ENCODE results near the gene RAVER2. TPM values are rescaled to one million over a fixed set of nuclear protein-coding genes. Genes with fewer than 3 reads are reported as not detected.

RAVER2 gene
- total and polyA plus RNA-seq, 2 donors (not counting 1 experiment from before 2014, with no cell fraction given): 0.82 to 1.4 TPM

DNA sequence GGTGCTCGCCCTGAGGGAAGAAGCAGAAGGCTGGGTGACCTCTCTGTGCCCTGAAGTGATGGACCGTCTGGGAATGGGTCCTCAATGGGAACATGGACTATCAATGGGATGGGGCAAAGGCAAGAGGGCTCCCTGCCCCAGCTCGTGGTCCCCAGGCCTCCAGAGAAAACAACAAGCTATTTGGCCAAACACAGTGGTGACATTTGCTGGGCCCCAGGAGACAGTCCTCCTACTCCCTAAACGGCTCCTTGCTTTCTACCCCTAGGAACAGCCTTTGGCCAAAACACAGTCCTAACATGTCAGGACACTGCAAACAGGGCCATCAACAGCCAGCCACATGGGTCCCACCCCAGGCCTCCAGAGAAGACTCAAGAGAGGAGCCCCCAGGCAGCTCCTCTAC lies 102.8 kb downstream of the RAVER2 start:
- CTCF ChIA-PET: no interaction called here
- no peak for DNase-seq
- H3K9me3 Mint-ChIP-seq (ENCODE audit: insufficient read depth): no peaks in the 10 kb centered on the region
- no peaks in the 10 kb centered on the region for H3K27me3 Mint-ChIP-seq
- H3K27ac ChIP-seq (ENCODE audit: low read length in 2 of 2): no peak overlapping the region
- POLR2A ChIA-PET: no interaction called here
- H3K27me3 ChIP-seq (replicated peaks in 1 of 4; ENCODE audit: control extremely low read depth in 1 of 4, control insufficient read depth in 3 of 4, insufficient read depth in 4 of 4, low read length in 3 of 4): no peaks in the 10 kb centered on the region
- peaks cover 6% of the 10 kb centered on the region for H4K20me1 ChIP-seq (ENCODE audit: control insufficient read depth, insufficient read depth, low read length, poor library complexity, severe bottlenecking)
- peaks cover 8 to 87% of the 10 kb centered on the region in 2 experiments for H3K36me3 ChIP-seq (replicated peaks in 1 of 2; ENCODE audit: control extremely low read depth in 1 of 2, control insufficient read depth in 1 of 2, extremely low read depth in 1 of 2, insufficient read depth in 2 of 2, low read length in 1 of 2)
- TF ChIP-seq, protein P1, sequence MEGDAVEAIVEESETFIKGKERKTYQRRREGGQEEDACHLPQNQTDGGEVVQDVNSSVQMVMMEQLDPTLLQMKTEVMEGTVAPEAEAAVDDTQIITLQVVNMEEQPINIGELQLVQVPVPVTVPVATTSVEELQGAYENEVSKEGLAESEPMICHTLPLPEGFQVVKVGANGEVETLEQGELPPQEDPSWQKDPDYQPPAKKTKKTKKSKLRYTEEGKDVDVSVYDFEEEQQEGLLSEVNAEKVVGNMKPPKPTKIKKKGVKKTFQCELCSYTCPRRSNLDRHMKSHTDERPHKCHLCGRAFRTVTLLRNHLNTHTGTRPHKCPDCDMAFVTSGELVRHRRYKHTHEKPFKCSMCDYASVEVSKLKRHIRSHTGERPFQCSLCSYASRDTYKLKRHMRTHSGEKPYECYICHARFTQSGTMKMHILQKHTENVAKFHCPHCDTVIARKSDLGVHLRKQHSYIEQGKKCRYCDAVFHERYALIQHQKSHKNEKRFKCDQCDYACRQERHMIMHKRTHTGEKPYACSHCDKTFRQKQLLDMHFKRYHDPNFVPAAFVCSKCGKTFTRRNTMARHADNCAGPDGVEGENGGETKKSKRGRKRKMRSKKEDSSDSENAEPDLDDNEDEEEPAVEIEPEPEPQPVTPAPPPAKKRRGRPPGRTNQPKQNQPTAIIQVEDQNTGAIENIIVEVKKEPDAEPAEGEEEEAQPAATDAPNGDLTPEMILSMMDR (IDR thresholded peaks at IDR 0.05): no peak
- TF ChIP-seq EZH2 (IDR thresholded peaks at IDR 0.05; ENCODE audit: borderline replicate concordance, insufficient read depth, low read depth, low read length, poor library complexity, severe bottlenecking): no peak
- ATAC-seq (ENCODE audit: low read depth): no peak
- peaks cover 5% of the 10 kb centered on the region for H3K79me2 ChIP-seq (ENCODE audit: control insufficient read depth, insufficient read depth, low read length)
- no peak overlapping the region for H3K4me3 Mint-ChIP-seq
- intact Hi-C loops (cut with micrococcal nuclease): no loop called here
- H3K27ac Mint-ChIP-seq: no peak overlapping the region
- H3K9ac ChIP-seq (ENCODE audit: low read length): no peak overlapping the region
- H3K9me3 ChIP-seq (ENCODE audit: control extremely low read depth in 1 of 3, control insufficient read depth in 2 of 3, insufficient read depth in 1 of 3, low read length in 2 of 3): no peaks in the 10 kb centered on the region
- WGBS (ENCODE audit: insufficient coverage): 92% methylated on average over 4 of the region's 4 CpGs
- H3K4me1 ChIP-seq (ENCODE audit: control insufficient read depth in 2 of 2, insufficient read depth in 2 of 2, low read length in 2 of 2): peaks cover 2 to 4% of the 10 kb centered on the region in 2 donors
- H3K4me3 ChIP-seq (ENCODE audit: control extremely low read depth in 1 of 5, extremely low read depth in 1 of 5, insufficient read depth in 1 of 5, low read depth in 2 of 5, low read length in 4 of 5): no peak overlapping the region
- H3K4me2 ChIP-seq (replicated peaks; ENCODE audit: low read depth, low read length, poor library complexity, severe bottlenecking): no peak overlapping the region
- peaks cover 20% of the 10 kb centered on the region for H3K4me1 Mint-ChIP-seq
- H2AFZ ChIP-seq (ENCODE audit: insufficient read depth, low read depth, low read length, poor library complexity, severe bottlenecking): no peak overlapping the region

DNA sequence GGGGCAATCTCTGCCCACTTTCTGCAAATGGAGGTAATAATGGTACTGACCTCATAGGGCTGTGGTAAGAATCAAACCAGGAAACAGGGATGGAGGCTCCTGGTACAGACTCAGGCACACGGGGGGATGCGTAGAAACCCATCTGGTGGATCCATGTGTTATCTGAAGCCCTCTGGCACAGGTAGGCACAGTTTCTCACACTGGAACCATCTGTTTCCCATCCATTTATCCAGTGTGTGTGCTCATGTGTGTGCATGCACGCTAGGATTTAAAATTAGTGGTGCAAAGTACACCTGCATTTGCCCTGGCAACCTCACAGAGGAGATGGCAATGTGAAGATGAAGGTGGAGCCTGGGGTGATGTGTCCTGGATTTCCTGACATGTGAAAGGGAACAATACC lies 103.3 kb downstream of the RAVER2 start:
- ATAC-seq (ENCODE audit: low read depth) (no peak), DNase-seq (no peak)
- ChIA-PET CTCF (interaction anchor here (1.0 kb wide), 2 partner anchors 25 to 228 kb away, joined by 3 to 4 read pairs; no protein-coding TSS in a partner anchor), POLR2A (no interaction called here)
- H3K4me3 Mint-ChIP-seq: no peak overlapping the region
- H3K27me3 Mint-ChIP-seq: no peaks in the 10 kb centered on the region
- no peak overlapping the region for H3K9ac ChIP-seq (ENCODE audit: low read length)
- no CpG with 5 or more reads among the region's 3 CpGs for WGBS (ENCODE audit: insufficient coverage)
- H3K27me3 ChIP-seq (replicated peaks in 1 of 4; ENCODE audit: control extremely low read depth in 1 of 4, control insufficient read depth in 3 of 4, insufficient read depth in 4 of 4, low read length in 3 of 4): no peaks in the 10 kb centered on the region
- no peaks in the 10 kb centered on the region for H3K9me3 Mint-ChIP-seq (ENCODE audit: insufficient read depth)
- H3K4me3 ChIP-seq (ENCODE audit: control extremely low read depth in 1 of 5, extremely low read depth in 1 of 5, insufficient read depth in 1 of 5, low read depth in 2 of 5, low read length in 4 of 5): no peak overlapping the region
- H3K4me1 ChIP-seq (ENCODE audit: control insufficient read depth in 2 of 2, insufficient read depth in 2 of 2, low read length in 2 of 2): no peaks in the 10 kb centered on the region
- H3K4me1 Mint-ChIP-seq: peaks cover 15% of the 10 kb centered on the region
- intact Hi-C loops (cut with micrococcal nuclease): no loop called here
- no peak overlapping the region for H3K4me2 ChIP-seq (replicated peaks; ENCODE audit: low read depth, low read length, poor library complexity, severe bottlenecking)
- H4K20me1 ChIP-seq (ENCODE audit: control insufficient read depth, insufficient read depth, low read length, poor library complexity, severe bottlenecking): peaks cover 1% of the 10 kb centered on the region
- no peaks in the 10 kb centered on the region for H3K9me3 ChIP-seq (ENCODE audit: control extremely low read depth in 1 of 3, control insufficient read depth in 2 of 3, insufficient read depth in 1 of 3, low read length in 2 of 3)
- H3K79me2 ChIP-seq (ENCODE audit: control insufficient read depth, insufficient read depth, low read length): peaks cover 6% of the 10 kb centered on the region
- H3K27ac Mint-ChIP-seq: no peak overlapping the region
- H3K36me3 ChIP-seq (replicated peaks in 1 of 2; ENCODE audit: control extremely low read depth in 1 of 2, control insufficient read depth in 1 of 2, extremely low read depth in 1 of 2, insufficient read depth in 2 of 2, low read length in 1 of 2): peaks cover 7 to 87% of the 10 kb centered on the region in 2 experiments
- no peak overlapping the region for H3K27ac ChIP-seq (ENCODE audit: low read length in 2 of 2)
- H2AFZ ChIP-seq (ENCODE audit: insufficient read depth, low read depth, low read length, poor library complexity, severe bottlenecking): no peak overlapping the region
- TF ChIP-seq, protein P1 (IDR thresholded peaks at IDR 0.05): no peak
- no peak for TF ChIP-seq EZH2 (IDR thresholded peaks at IDR 0.05; ENCODE audit: borderline replicate concordance, insufficient read depth, low read depth, low read length, poor library complexity, severe bottlenecking)
